DOHH2 (cell line): ENCODE measurements around the gene ZBTB16.

Experiments used
- H3F3A ChIP-seq: fragments of 200-600 bp; sonication (generic), shearing (Covaris generic); 2 replicates; pipeline ENCODE4 v1.6.0; 2016; ENCODE audit warnings: antibody characterized with exemption, mild to moderate bottlenecking; ENCODE audit not compliant: control insufficient read depth, insufficient read depth
- H3K27ac ChIP-seq: fragments of 200-600 bp; sonication (generic); 2 replicates; pipeline ENCODE4 v1.5.1; 2014; ENCODE audit warnings: low read depth, mild to moderate bottlenecking, low read length, moderate library complexity
- H3K27me3 ChIP-seq: fragments of 200-600 bp; sonication (generic); 2 replicates; pipeline ENCODE4 v1.6.1; 2014; ENCODE audit warnings: mild to moderate bottlenecking, low read length, mixed read lengths; ENCODE audit not compliant: control insufficient read depth
- H3K36me3 ChIP-seq: fragments of 200-600 bp; sonication (generic); 2 replicates; pipeline ENCODE4 v1.6.1; 2014; ENCODE audit warnings: mild to moderate bottlenecking, low read length, moderate library complexity, mixed read lengths; ENCODE audit not compliant: control insufficient read depth
- H3K4me1 ChIP-seq: fragments of 200-600 bp; sonication (generic); 2 replicates; pipeline ENCODE4 v1.6.1; 2014; ENCODE audit warnings: mild to moderate bottlenecking, low read length, mixed read lengths; ENCODE audit not compliant: control insufficient read depth
- H3K4me2 ChIP-seq: fragments of 200-600 bp; sonication (generic); 2 replicates; pipeline ENCODE4 v1.6.0; 2014; ENCODE audit warnings: mild to moderate bottlenecking, low read length, moderate library complexity
- H3K4me3 ChIP-seq: fragments of 200-600 bp; sonication (generic); 2 replicates; pipeline ENCODE4 v1.5.1; 2014; ENCODE audit warnings: mild to moderate bottlenecking, low read length, mixed read lengths
- H3K79me2 ChIP-seq: fragments of 200-600 bp; sonication (generic); 2 replicates; pipeline ENCODE4 v1.6.1; 2014; ENCODE audit warnings: mild to moderate bottlenecking, low read length, mixed read lengths; ENCODE audit not compliant: control insufficient read depth
- H3K9me2 ChIP-seq: fragments of 200-600 bp; sonication (generic); replicated peaks from 2 replicates; pipeline ENCODE4 v1.6.1; 2014; ENCODE audit warnings: mild to moderate bottlenecking, low read length, mixed read lengths; ENCODE audit not compliant: control insufficient read depth
- H3K9me3 ChIP-seq: fragments of 200-600 bp; sonication (generic); 2 replicates; pipeline ENCODE4 v1.6.1; 2014; ENCODE audit warnings: antibody characterized with exemption, low read length, mixed read lengths; ENCODE audit not compliant: control insufficient read depth, insufficient read depth
- H4K20me1 ChIP-seq: fragments of 200-600 bp; sonication (generic); 2 replicates; pipeline ENCODE4 v1.6.0; 2014; ENCODE audit warnings: low read depth, mild to moderate bottlenecking, antibody characterized with exemption, low read length, moderate library complexity; ENCODE audit not compliant: control insufficient read depth, insufficient read depth
- CTCF ChIP-seq: fragments of 200-600 bp; sonication (generic); IDR thresholded peaks from one replicate; pipeline ENCODE4 v1.5.1; 2014; ENCODE audit warnings: antibody characterized with exemption, mild to moderate bottlenecking, low read depth, low read length; ENCODE audit not compliant: poor library complexity, severe bottlenecking
- EZH2phosphoT487 ChIP-seq: fragments of 200-600 bp; sonication (generic); IDR thresholded peaks from 2 replicates; pipeline ENCODE4 v1.6.1; 2017; ENCODE audit warnings: borderline replicate concordance, mild to moderate bottlenecking, antibody characterized with exemption, low read length, moderate library complexity, mixed read lengths

ZBTB16 gene

GRCh38 chr11:114257621-114258558, 198.4 kb downstream of the ZBTB16 start:
- H3K36me3 ChIP-seq: no peaks in the 10 kb centered on the region
- no peak overlapping the region for H3K4me3 ChIP-seq
- H3K4me2 ChIP-seq: no peak overlapping the region; the same call in 1 of the 2 replicates
- no peaks in the 10 kb centered on the region for H3K79me2 ChIP-seq
- no peaks in the 10 kb centered on the region for H4K20me1 ChIP-seq
- no peaks in the 10 kb centered on the region for H3F3A ChIP-seq
- no peak for TF ChIP-seq CTCF
- TF ChIP-seq EZH2phosphoT487: no peak
- no peaks in the 10 kb centered on the region for H3K27me3 ChIP-seq
- H3K4me1 ChIP-seq: peaks cover 23% of the 10 kb centered on the region
- H3K9me2 ChIP-seq: no peaks in the 10 kb centered on the region
- no peaks in the 10 kb centered on the region for H3K9me3 ChIP-seq
- H3K27ac ChIP-seq: no peak overlapping the region

GRCh38 chr11:114258696-114259095, 199.2 kb downstream of the ZBTB16 start:
- no peaks in the 10 kb centered on the region for H3K9me2 ChIP-seq
- no peak overlapping the region for H3K4me3 ChIP-seq
- no peak overlapping the region for H3K27ac ChIP-seq
- peak overlapping the region; percentile 34 for H3K4me2 ChIP-seq
- no peaks in the 10 kb centered on the region for H4K20me1 ChIP-seq
- no peaks in the 10 kb centered on the region for H3F3A ChIP-seq
- no peaks in the 10 kb centered on the region for H3K27me3 ChIP-seq
- no peaks in the 10 kb centered on the region for H3K36me3 ChIP-seq
- H3K79me2 ChIP-seq: no peaks in the 10 kb centered on the region
- no peak for TF ChIP-seq EZH2phosphoT487
- TF ChIP-seq CTCF: no peak
- H3K9me3 ChIP-seq: no peaks in the 10 kb centered on the region
- peaks cover 23% of the 10 kb centered on the region for H3K4me1 ChIP-seq

GRCh38 chr11:114259124-114259526, 199.6 kb downstream of the ZBTB16 start:
- Histone ChIP-seq H3K4me2 (peak overlapping the region; percentile 34), H3K4me1 (peaks cover 23% of the 10 kb centered on the region), H3F3A (no peaks in the 10 kb centered on the region), H3K79me2 (no peaks in the 10 kb centered on the region), H3K9me2 (no peaks in the 10 kb centered on the region), H3K4me3 (no peak overlapping the region), H3K9me3 (no peaks in the 10 kb centered on the region), H3K27me3 (no peaks in the 10 kb centered on the region), H4K20me1 (no peaks in the 10 kb centered on the region), H3K27ac (no peak overlapping the region), H3K36me3 (no peaks in the 10 kb centered on the region)
- no peak for TF ChIP-seq CTCF
- TF ChIP-seq EZH2phosphoT487: no peak
